HG02588 (cell line): ENCODE data around the gene LDHAL6B.

Experiments used
- ATAC-seq: cut with Tn5 transposase; IDR thresholded peaks from one replicate; pipeline ENCODE4 v1.9.1; 2021; ENCODE audit warnings: mild to moderate bottlenecking, moderate library complexity; ENCODE audit not compliant: unreplicated experiment

LDHAL6B gene

GRCh38 chr15:59249816-59250215, 43.2 kb downstream of the LDHAL6B start:
- ATAC-seq, result no peak

- ATAC-seq, result no peak
These were observed 43.6 kb downstream of the LDHAL6B start for GRCh38 chr15:59250249-59250648.

GRCh38 chr15:59251001-59251845, 44.6 kb downstream of the LDHAL6B start:
- ATAC-seq, result peak; percentile 49

- no peak for ATAC-seq
These were observed 45.5 kb downstream of the LDHAL6B start for GRCh38 chr15:59252137-59252536.

- ATAC-seq, result no peak
These were observed 49.2 kb downstream of the LDHAL6B start for GRCh38 chr15:59255680-59256336.

GRCh38 chr15:59256482-59256881, 49.8 kb downstream of the LDHAL6B start:
- no peak for ATAC-seq

GRCh38 chr15:59257140-59257539, 50.5 kb downstream of the LDHAL6B start:
- no peak for ATAC-seq
